HEK293 (cell line): ENCODE measurements around the gene AKAP12.

ENCODE experiments used
- CTCF ChIA-PET: fragments of 350-600 bp; formaldehyde crosslinking; extraction: SDS; loops from one replicate; lab custom pipeline; 2021; ENCODE audit warnings: antibody characterized with exemption; lab: Yijun Ruan, JAX
- POLR2A ChIA-PET: fragments of 300-600 bp; formaldehyde crosslinking; extraction: SDS; loops from one replicate; lab custom pipeline; 2020; ENCODE audit warnings: antibody characterized with exemption, inconsistent platforms; lab: Yijun Ruan, JAX
- H3K27ac ChIP-seq: fragments of 200-500 bp; sonication (Bioruptor generic); 2 replicates; pipeline ENCODE4 v1.5.1; 2014; ENCODE audit warnings: low read depth, low read length, control low read depth, inconsistent platforms; ENCODE audit errors: extremely low read depth
- H3K36me3 ChIP-seq, 2 experiments: fragments of 200-500 bp in 1 of 2; sonication (Bioruptor generic) in 1 of 2; 1 replicate in 1 of 2; 2 replicates in 1 of 2; pipeline ENCODE4 v1.5.1; 2014 to 2017; ENCODE audit warnings: inconsistent platforms in 2 of 2, low read length in 2 of 2; ENCODE audit not compliant: control insufficient read depth in 2 of 2, insufficient read depth in 1 of 2
- H3K4me1 ChIP-seq: fragments of 200-500 bp; sonication (Bioruptor generic); 2 replicates; pipeline ENCODE4 v1.5.1; 2014; ENCODE audit warnings: mild to moderate bottlenecking, low read length, inconsistent platforms; ENCODE audit not compliant: control insufficient read depth, insufficient read depth
- H3K4me3 ChIP-seq: 2 replicates; pipeline ENCODE4 v1.5.1; 2011; ENCODE audit warnings: low read depth, mild to moderate bottlenecking, control low read depth, low read length, moderate library complexity
- H3K9me3 ChIP-seq: fragments of 200-500 bp; sonication (Bioruptor generic); 2 replicates; pipeline ENCODE4 v1.5.1; 2014; ENCODE audit warnings: low read depth, low read length, inconsistent platforms; ENCODE audit not compliant: control insufficient read depth, insufficient read depth
- KLF10 ChIP-seq: fragments of 450-650 bp; IDR thresholded peaks from 2 replicates; pipeline ENCODE4 v1.5.1; 2018; ENCODE audit warnings: missing biosample characterization, mild to moderate bottlenecking, missing genetic modification characterization
- KLF9 ChIP-seq: fragments of 450-650 bp; formaldehyde crosslinking; IDR thresholded peaks from 2 replicates; pipeline ENCODE4 v1.5.1; 2016; ENCODE audit warnings: missing biosample characterization, missing genetic modification characterization, low read depth
- SETDB1 ChIP-seq: IDR thresholded peaks from one replicate; pipeline ENCODE4 v1.6.1; 2017; ENCODE audit warnings: mild to moderate bottlenecking, low read length, moderate library complexity, mixed read lengths; ENCODE audit not compliant: insufficient read length
- SP3 ChIP-seq: fragments of 450-650 bp; formaldehyde crosslinking; IDR thresholded peaks from 2 replicates; pipeline ENCODE4 v1.5.1; 2016; ENCODE audit warnings: missing biosample characterization, missing genetic modification characterization
- ZBTB20 ChIP-seq: fragments of 450-650 bp; formaldehyde crosslinking; IDR thresholded peaks from 2 replicates; pipeline ENCODE4 v1.5.1; 2016; ENCODE audit warnings: missing biosample characterization, missing genetic modification characterization
- ZBTB44 ChIP-seq: fragments of 450-650 bp; IDR thresholded peaks from 2 replicates; pipeline ENCODE4 v1.5.1; 2018; ENCODE audit warnings: missing biosample characterization, mild to moderate bottlenecking, missing genetic modification characterization
- ZBTB48 ChIP-seq: fragments of 450-650 bp; formaldehyde crosslinking; IDR thresholded peaks from 2 replicates; pipeline ENCODE4 v1.5.1; 2016; ENCODE audit warnings: missing biosample characterization, missing genetic modification characterization
- ZFP3 ChIP-seq: fragments of 450-650 bp; formaldehyde crosslinking; IDR thresholded peaks from 2 replicates; pipeline ENCODE4 v1.5.1; 2016; ENCODE audit warnings: low read depth, missing biosample characterization, missing genetic modification characterization
- ZNF202 ChIP-seq: fragments of 450-650 bp; formaldehyde crosslinking; IDR thresholded peaks from 2 replicates; pipeline ENCODE4 v1.5.1; 2016; ENCODE audit warnings: missing biosample characterization, missing genetic modification characterization, borderline replicate concordance
- ZNF24 ChIP-seq: fragments of 450-650 bp; formaldehyde crosslinking; IDR thresholded peaks from 2 replicates; pipeline ENCODE4 v1.5.1; 2016; ENCODE audit warnings: missing biosample characterization, missing genetic modification characterization
- ZNF248 ChIP-seq: fragments of 450-650 bp; formaldehyde crosslinking; IDR thresholded peaks from 2 replicates; pipeline ENCODE4 v1.5.1; 2017; ENCODE audit warnings: missing biosample characterization, missing genetic modification characterization
- ZNF311 ChIP-seq: fragments of 450-650 bp; formaldehyde crosslinking; IDR thresholded peaks from 2 replicates; pipeline ENCODE4 v1.5.1; 2017; ENCODE audit warnings: missing biosample characterization, missing genetic modification characterization, borderline replicate concordance
- ZNF350 ChIP-seq: fragments of 450-650 bp; formaldehyde crosslinking; IDR thresholded peaks from 2 replicates; pipeline ENCODE4 v1.5.0; 2017; ENCODE audit warnings: missing biosample characterization, mild to moderate bottlenecking, missing genetic modification characterization
- ZNF366 ChIP-seq: fragments of 450-650 bp; formaldehyde crosslinking; conservative IDR thresholded peaks from 2 replicates; pipeline ENCODE4 v1.5.1; 2016; ENCODE audit warnings: missing biosample characterization, missing genetic modification characterization
- ZNF391 ChIP-seq: fragments of 450-650 bp; formaldehyde crosslinking; IDR thresholded peaks from 2 replicates; pipeline ENCODE4 v1.5.1; 2016; ENCODE audit warnings: low read depth, missing biosample characterization, missing genetic modification characterization, borderline replicate concordance
- ZNF394 ChIP-seq: fragments of 450-650 bp; formaldehyde crosslinking; IDR thresholded peaks from 2 replicates; pipeline ENCODE4 v1.5.1; 2016; ENCODE audit warnings: missing biosample characterization, missing genetic modification characterization, mild to moderate bottlenecking, moderate library complexity, borderline replicate concordance
- ZNF416 ChIP-seq: fragments of 450-650 bp; formaldehyde crosslinking; IDR thresholded peaks from 2 replicates; pipeline ENCODE4 v1.5.1; 2016; ENCODE audit warnings: missing biosample characterization, missing genetic modification characterization
- ZNF501 ChIP-seq: fragments of 450-650 bp; formaldehyde crosslinking; IDR thresholded peaks from 2 replicates; pipeline ENCODE4 v1.5.1; 2016; ENCODE audit warnings: missing biosample characterization, missing genetic modification characterization
- ZNF521 ChIP-seq: fragments of 450-650 bp; formaldehyde crosslinking; IDR thresholded peaks from 2 replicates; pipeline ENCODE4 v1.5.1; 2017; ENCODE audit warnings: missing biosample characterization, mild to moderate bottlenecking, missing genetic modification characterization
- ZNF549 ChIP-seq: fragments of 450-650 bp; IDR thresholded peaks from 2 replicates; pipeline ENCODE4 v1.5.1; 2018; ENCODE audit warnings: missing biosample characterization, missing genetic modification characterization, mild to moderate bottlenecking, inconsistent platforms, moderate library complexity
- ZNF561 ChIP-seq: fragments of 450-650 bp; IDR thresholded peaks from 2 replicates; pipeline ENCODE4 v1.5.1; 2018; ENCODE audit warnings: missing biosample characterization, missing genetic modification characterization, borderline replicate concordance
- ZNF571 ChIP-seq: fragments of 450-650 bp; formaldehyde crosslinking; IDR thresholded peaks from 2 replicates; pipeline ENCODE4 v1.5.0; 2017; ENCODE audit warnings: missing biosample characterization, missing genetic modification characterization
- ZNF624 ChIP-seq: fragments of 450-650 bp; formaldehyde crosslinking; IDR thresholded peaks from 2 replicates; pipeline ENCODE4 v1.5.1; 2017; ENCODE audit warnings: missing biosample characterization, missing genetic modification characterization
- ZNF670 ChIP-seq: fragments of 450-650 bp; formaldehyde crosslinking; IDR thresholded peaks from 2 replicates; pipeline ENCODE4 v1.5.1; 2016; ENCODE audit warnings: missing biosample characterization, missing genetic modification characterization, low read depth
- ZNF768 ChIP-seq: fragments of 450-650 bp; formaldehyde crosslinking; IDR thresholded peaks from 2 replicates; pipeline ENCODE4 v1.5.1; 2018; ENCODE audit warnings: missing biosample characterization, mild to moderate bottlenecking, missing genetic modification characterization
- ZNF777 ChIP-seq: fragments of 450-650 bp; formaldehyde crosslinking; IDR thresholded peaks from 2 replicates; pipeline ENCODE4 v1.5.1; 2017; ENCODE audit warnings: missing biosample characterization, missing genetic modification characterization, borderline replicate concordance
- ZSCAN4 ChIP-seq: fragments of 450-650 bp; formaldehyde crosslinking; IDR thresholded peaks from 2 replicates; pipeline ENCODE4 v1.5.1; 2017; ENCODE audit warnings: missing biosample characterization, missing genetic modification characterization
- ZSCAN5A ChIP-seq: fragments of 450-650 bp; formaldehyde crosslinking; IDR thresholded peaks from 2 replicates; pipeline ENCODE4 v1.5.1; 2016; ENCODE audit warnings: missing biosample characterization, missing genetic modification characterization

Gene AKAP12

DNA sequence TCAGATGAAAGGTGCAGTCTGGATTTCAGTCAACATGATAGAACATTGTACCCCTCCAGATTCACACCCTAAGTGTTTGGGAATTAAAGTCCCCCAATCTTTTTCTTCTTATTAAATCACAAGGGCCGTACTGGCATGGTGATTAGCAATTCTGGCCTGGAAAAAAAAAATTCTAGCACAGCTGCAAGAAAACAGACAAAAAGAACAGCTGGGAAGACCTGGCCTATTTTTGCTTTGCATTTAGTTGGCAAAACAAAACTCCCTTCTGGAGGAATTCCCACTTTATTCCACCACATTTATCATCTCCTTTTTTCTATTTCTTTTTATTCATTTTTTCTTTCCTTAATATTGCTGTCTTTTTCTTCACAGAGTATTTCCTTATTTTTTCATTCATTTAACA is 39.8 kb upstream of the AKAP12 start:
- H3K4me1 ChIP-seq, result no peaks in the 10 kb centered on the region
- H3K9me3 ChIP-seq, result no peaks in the 10 kb centered on the region
- TF ChIP-seq ZNF391 (tag by site-specific recombination) (no peak), ZBTB44 (no peak), ZNF768 (tag by site-specific recombination) (no peak), KLF10 (tag by site-specific recombination) (no peak), ZNF202 (no peak), ZNF350 (tag by site-specific recombination) (no peak), ZNF501 (no peak)
- ChIA-PET CTCF (no interaction called here), POLR2A (no interaction called here)
- H3K36me3 ChIP-seq, result no peaks in the 10 kb centered on the region
- no peak overlapping the region for H3K4me3 ChIP-seq
- no peak overlapping the region for H3K27ac ChIP-seq

DNA sequence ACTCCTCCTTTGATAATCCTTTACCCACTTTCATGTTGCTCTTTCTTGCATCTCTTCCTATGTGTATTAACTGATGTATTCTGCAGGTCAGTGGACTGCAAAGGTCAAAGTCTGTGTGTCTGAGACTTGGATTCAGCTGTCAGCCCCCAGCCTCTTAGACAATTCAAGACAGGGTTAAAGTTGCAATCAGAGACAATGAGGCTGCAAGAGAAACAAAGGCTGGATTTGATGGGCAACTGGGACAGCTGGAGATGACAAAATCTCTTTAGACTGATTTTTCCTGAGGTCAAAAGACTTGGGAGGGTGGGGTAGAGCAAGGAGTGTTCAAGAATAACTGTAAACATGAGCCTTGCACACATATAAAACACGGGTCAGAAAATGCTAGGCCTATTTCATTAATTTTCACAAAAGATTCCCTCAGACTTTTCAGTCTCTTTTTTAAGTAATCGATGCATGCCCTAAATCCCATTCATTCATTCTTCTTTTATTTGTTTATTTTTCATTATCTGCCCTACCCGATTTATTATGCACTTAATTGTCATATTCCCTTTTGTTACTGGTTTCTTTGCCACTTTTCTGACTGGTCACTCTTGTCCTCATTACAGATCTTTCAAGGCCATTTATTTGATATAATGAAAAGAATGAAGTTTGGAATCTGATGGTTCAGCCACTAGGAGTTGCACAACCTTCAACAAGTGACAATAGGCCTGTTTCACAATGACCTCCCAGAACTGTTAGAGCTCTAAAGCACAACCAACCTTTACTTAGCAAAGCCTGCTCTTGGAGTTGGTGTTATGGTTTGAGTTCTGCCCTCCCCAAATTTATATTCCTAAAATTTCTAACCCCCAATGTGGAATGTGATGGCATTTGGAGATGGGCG is 33.8 kb upstream of the AKAP12 start:
- no peak overlapping the region for H3K27ac ChIP-seq
- POLR2A ChIA-PET, result no interaction called here
- no peak for TF ChIP-seq KLF9 (tag by site-specific recombination)
- TF ChIP-seq, all 188 proteins: peak for 0
- Histone ChIP-seq H3K9me3 (no peaks in the 10 kb centered on the region), H3K4me3 (no peak overlapping the region), H3K4me1 (no peaks in the 10 kb centered on the region; the same call in 1 of the 2 replicates), H3K36me3 (no peaks in the 10 kb centered on the region)
- CTCF ChIA-PET, result interaction anchor here (1.1 kb wide), 1 partner anchor 118 kb away, joined by 3 read pairs; no protein-coding TSS in a partner anchor

DNA sequence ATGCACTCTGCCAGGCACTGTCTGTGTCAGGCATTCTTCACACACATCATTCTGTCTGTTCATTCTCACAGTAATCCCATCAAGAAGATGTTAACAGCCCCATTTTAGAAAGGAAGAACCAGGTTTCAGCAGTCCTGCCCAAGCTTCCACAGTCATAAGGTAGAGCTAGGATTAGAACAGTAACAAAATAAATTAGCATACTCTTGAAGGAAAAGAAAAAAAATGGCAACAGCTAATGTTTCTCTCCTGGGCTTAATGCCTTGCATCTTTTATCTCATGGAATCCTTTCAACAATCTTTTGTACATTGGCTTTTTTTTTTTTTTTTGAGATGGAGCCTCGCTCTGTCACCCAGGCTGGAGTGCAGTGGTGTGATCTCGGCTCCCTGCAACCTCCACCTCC is 32.1 kb upstream of the AKAP12 start:
- POLR2A ChIA-PET, result interaction anchor here (0.6 kb wide), 1 partner anchor 53 kb away, joined by 3 read pairs; no protein-coding TSS in a partner anchor
- H3K27ac ChIP-seq, result no peak overlapping the region
- H3K4me3 ChIP-seq, result no peak overlapping the region
- H3K9me3 ChIP-seq, result no peaks in the 10 kb centered on the region
- no peaks in the 10 kb centered on the region; the same call in 1 of the 2 replicates for H3K4me1 ChIP-seq
- CTCF ChIA-PET, result interaction anchor here (0.8 kb wide), 1 partner anchor 11 kb away, joined by 3 read pairs; no protein-coding TSS in a partner anchor
- no peak for TF ChIP-seq ZNF624 (tag by site-specific recombination)
- no peak for TF ChIP-seq ZNF670 (tag by site-specific recombination)
- TF ChIP-seq ZFP3 (tag by site-specific recombination), result no peak
- no peak for TF ChIP-seq SETDB1
- no peak for TF ChIP-seq ZNF416 (tag by site-specific recombination)
- TF ChIP-seq ZBTB20 (tag by site-specific recombination), result no peak
- TF ChIP-seq ZNF394 (tag by site-specific recombination), result no peak
- no peak for TF ChIP-seq ZNF521 (tag by site-specific recombination)
- TF ChIP-seq ZNF571 (tag by site-specific recombination), result no peak
- no peak for TF ChIP-seq SP3 (tag by site-specific recombination)
- TF ChIP-seq ZNF561 (tag by site-specific recombination), result no peak
- no peak for TF ChIP-seq ZNF24
- no peak for TF ChIP-seq ZNF311 (tag by site-specific recombination)
- TF ChIP-seq ZNF366 (tag by site-specific recombination), result no peak
- no peak for TF ChIP-seq ZBTB48 (tag by site-specific recombination)
- TF ChIP-seq ZNF248 (tag by site-specific recombination), result no peak
- TF ChIP-seq ZSCAN4 (tag by site-specific recombination), result no peak
- no peak for TF ChIP-seq ZNF777
- TF ChIP-seq ZNF549 (tag by site-specific recombination), result no peak
- no peak for TF ChIP-seq ZSCAN5A (tag by site-specific recombination)
- H3K36me3 ChIP-seq, result no peaks in the 10 kb centered on the region
